ENCODE data around the gene SRC. TPM values are rescaled to one million over a fixed set of nuclear protein-coding genes. Genes with fewer than 3 reads are reported as not detected.
"Not testable (repeated sequence)": the region's sequence is repeated elsewhere in the genome, so short reads cannot be mapped to it uniquely, and the experiment has no call there.

The SRC gene
- total and polyA plus RNA-seq, 7 experiments from 2014 or later, result 0.63 to 26.6 (median 2.9) TPM

DNA sequence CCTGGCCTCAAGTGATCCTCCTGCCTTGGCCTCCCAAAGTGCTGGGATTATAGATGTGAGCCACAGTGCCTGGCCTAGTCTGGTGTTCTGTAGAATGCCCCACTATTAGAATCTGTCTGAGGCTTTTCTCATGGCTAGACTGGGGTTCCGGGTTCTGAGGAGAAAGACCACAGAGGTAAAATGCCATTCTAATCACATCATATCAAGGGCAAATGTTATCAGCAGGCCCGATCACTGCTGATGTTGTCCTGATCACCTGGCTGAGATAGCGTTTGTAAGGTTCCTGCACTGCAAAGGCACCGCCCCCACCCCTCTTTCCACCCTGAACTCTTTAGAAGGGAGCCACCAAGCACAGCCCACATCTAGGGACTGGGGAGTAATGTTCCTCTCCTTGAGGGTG lies 6.7 kb upstream of the SRC start:
- Mint-ChIP-seq H3K4me1 (peaks cover 8 to 40% (median 24%) of the 10 kb centered on the region in 7 donors), H3K27ac (no peak overlapping the region), H3K36me3 (no peaks in the 10 kb centered on the region), H3K9me3 (no peaks in the 10 kb centered on the region), H3K27me3 (no peaks in the 10 kb centered on the region), H3K4me3 (no peak overlapping the region)
- Histone ChIP-seq H3K36me3 (ENCODE audit: control insufficient read depth in 2 of 3, insufficient read depth in 3 of 3, low read length in 3 of 3) (no peaks in the 10 kb centered on the region), H3K27me3 (ENCODE audit: control insufficient read depth in 2 of 2, insufficient read depth in 2 of 2, low read length in 2 of 2) (no peaks in the 10 kb centered on the region), H3K27ac (ENCODE audit: low read depth, low read length) (no peak overlapping the region), H3K9me3 (ENCODE audit: control insufficient read depth in 2 of 3, low read length in 3 of 3) (no peaks in the 10 kb centered on the region), H3K4me1 (ENCODE audit: control insufficient read depth in 2 of 2, insufficient read depth in 2 of 2, low read length in 2 of 2) (no peaks in the 10 kb centered on the region), H3K4me3 (ENCODE audit: low read length) (no peak overlapping the region)
- DNase-seq, result no peak
- CTCF ChIA-PET, result no interaction called here
- intact Hi-C loops (cut with micrococcal nuclease), result no loop called here
- no peak for ATAC-seq
- POLR2A ChIA-PET, result interaction anchor here (0.6 kb wide), 1 partner anchor 240 kb away, joined by 3 read pairs; no protein-coding TSS in a partner anchor

DNA sequence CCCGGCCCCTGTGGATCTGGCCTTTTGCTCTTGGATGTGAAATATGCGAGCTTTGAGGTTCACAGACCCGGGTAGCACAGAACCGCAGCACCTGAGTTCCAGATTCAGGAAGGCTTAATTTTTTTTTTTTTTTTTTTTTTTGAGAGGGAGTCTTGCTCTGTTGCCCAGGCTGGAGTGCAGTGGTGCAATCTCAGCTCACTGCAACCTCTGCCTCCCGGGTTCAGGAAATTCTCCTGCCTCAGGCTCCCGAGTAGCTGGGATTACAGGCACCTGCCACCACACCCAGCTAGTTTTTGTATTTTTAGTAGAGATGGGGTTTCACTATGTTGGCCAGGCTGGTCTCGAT lies 6.2 kb upstream of the SRC start:
- peaks cover 8 to 45% (median 25%) of the 10 kb centered on the region in 7 donors for H3K4me1 Mint-ChIP-seq
- H3K27me3 ChIP-seq (ENCODE audit: control insufficient read depth in 2 of 2, insufficient read depth in 2 of 2, low read length in 2 of 2); POLR2A ChIA-PET; H3K36me3 Mint-ChIP-seq; H3K9me3 Mint-ChIP-seq; H3K36me3 ChIP-seq (ENCODE audit: control insufficient read depth in 2 of 3, insufficient read depth in 3 of 3, low read length in 3 of 3); H3K27ac ChIP-seq (ENCODE audit: low read depth, low read length); H3K4me3 ChIP-seq (ENCODE audit: low read length); H3K27me3 Mint-ChIP-seq; intact Hi-C loops (cut with micrococcal nuclease); H3K9me3 ChIP-seq (ENCODE audit: control insufficient read depth in 2 of 3, low read length in 3 of 3); H3K27ac Mint-ChIP-seq; DNase-seq; ATAC-seq; H3K4me1 ChIP-seq (ENCODE audit: control insufficient read depth in 2 of 2, insufficient read depth in 2 of 2, low read length in 2 of 2); H3K4me3 Mint-ChIP-seq: not testable (repeated sequence)
- CTCF ChIA-PET, result interaction anchor here (0.7 kb wide), 1 partner anchor 193 kb away, joined by 3 read pairs; no protein-coding TSS in a partner anchor

DNA sequence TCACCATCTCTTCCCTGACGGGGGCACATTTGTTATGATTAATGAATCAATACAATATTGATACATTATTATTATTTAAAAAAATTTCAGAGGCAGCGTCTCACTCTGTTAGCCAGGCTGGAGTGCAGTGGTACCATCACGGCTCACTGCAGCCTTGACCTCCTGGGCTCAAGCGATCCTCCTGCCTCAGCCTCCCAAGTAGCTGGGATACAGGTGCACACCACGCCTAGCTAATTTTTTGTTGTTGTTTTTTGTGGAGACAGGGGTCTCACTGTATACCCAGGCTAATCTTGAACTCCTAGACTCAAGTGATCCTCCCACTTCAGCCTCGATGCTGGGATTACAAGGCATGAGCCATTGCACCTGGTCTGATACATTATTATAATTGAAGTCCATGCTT lies 4.9 kb upstream of the SRC start:
- intact Hi-C loops (cut with micrococcal nuclease), result no loop called here
- Mint-ChIP-seq H3K27me3 (peaks cover 0 to 1% (median 0%) of the 10 kb centered on the region in 5 donors), H3K4me3 (no peak overlapping the region), H3K4me1 (peaks cover 3 to 44% (median 23%) of the 10 kb centered on the region in 7 donors), H3K9me3 (no peaks in the 10 kb centered on the region), H3K36me3 (no peaks in the 10 kb centered on the region), H3K27ac (no peak overlapping the region)
- Histone ChIP-seq H3K36me3 (ENCODE audit: control insufficient read depth in 2 of 3, insufficient read depth in 3 of 3, low read length in 3 of 3) (no peaks in the 10 kb centered on the region), H3K9me3 (ENCODE audit: control insufficient read depth in 2 of 3, low read length in 3 of 3) (no peaks in the 10 kb centered on the region), H3K4me1 (ENCODE audit: control insufficient read depth in 2 of 2, insufficient read depth in 2 of 2, low read length in 2 of 2) (peaks cover 0 to 5% of the 10 kb centered on the region in 2 donors), H3K27me3 (ENCODE audit: control insufficient read depth in 2 of 2, insufficient read depth in 2 of 2, low read length in 2 of 2) (no peaks in the 10 kb centered on the region), H3K4me3 (ENCODE audit: low read length) (no peak overlapping the region), H3K27ac (ENCODE audit: low read depth, low read length) (no peak overlapping the region)
- POLR2A ChIA-PET, result no interaction called here
- ATAC-seq (no peak), DNase-seq (no peak)
- CTCF ChIA-PET, result no interaction called here

DNA sequence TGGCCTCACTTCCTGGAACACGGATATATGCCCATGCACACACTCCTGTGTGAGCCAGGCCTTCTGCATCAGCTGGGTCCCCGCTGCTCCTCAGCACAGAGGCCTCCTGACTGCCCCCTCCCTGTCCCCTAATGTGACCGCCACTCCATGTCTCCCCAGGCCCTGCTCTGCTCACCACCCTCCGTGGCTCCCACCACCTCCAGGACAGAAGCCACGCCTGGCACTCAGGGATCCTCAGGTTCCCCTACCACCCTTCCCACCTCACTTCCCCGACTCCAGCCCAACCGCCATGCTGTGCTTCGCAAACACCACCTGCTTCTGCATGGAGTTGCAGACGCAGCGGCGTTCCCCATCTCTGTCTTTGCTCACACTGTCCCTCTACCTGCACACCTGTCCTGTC lies 4.3 kb upstream of the SRC start:
- no peak for ATAC-seq

DNA sequence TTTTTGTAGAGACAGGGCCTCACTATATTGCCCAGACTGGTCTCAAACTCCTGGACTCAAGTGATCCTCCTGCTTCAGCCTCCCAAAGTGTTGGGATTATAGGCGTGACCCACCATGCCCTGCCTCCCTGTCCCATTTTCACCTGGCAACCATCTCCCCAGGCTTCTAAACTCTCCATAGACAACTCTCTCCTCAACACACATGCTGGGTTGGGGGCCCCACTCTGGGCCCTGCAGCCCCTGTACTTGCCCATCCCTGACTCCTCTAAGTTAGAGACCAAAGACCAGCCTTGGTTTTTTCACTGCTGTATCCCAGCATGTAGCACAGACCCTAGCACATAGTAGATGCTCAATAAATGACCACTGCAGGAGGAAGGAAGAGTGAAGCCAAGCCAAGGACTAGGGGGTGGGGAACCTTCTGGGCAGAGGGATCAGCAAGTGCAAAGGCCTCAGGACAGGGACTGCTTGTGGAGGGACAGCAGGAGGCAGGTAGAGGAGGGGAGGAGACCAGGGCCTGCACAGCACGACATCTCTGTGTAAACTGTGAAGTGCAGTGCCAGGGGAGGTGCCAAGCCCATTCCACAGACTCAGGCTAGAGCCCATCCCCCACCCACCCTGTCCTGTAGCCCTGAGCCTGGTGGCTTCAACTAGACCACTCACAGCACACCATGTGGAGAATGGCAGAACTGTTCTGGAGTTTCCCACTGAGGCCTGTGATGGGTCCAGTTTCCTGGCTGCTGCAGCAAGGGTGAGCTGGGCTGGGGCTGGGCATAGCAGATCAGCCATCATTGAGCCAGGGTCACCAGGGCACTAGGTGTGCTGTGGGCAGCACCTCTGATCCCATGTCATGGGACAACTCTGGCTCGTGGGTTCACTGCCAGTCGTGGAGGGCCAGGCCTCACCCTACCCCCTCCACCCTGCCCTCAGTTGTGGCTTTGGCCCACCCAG lies 3.4 kb upstream of the SRC start:
- no peak overlapping the region for H3K27ac Mint-ChIP-seq
- intact Hi-C loops (cut with micrococcal nuclease), result no loop called here
- H3K27me3 Mint-ChIP-seq, result peaks cover 0 to 1% (median 0%) of the 10 kb centered on the region in 5 donors
- ChIA-PET CTCF (no interaction called here), POLR2A (no interaction called here)
- no peaks in the 10 kb centered on the region for H3K36me3 ChIP-seq (ENCODE audit: control insufficient read depth in 2 of 3, insufficient read depth in 3 of 3, low read length in 3 of 3)
- H3K36me3 Mint-ChIP-seq, result no peaks in the 10 kb centered on the region
- no peak for DNase-seq
- H3K27me3 ChIP-seq (ENCODE audit: control insufficient read depth in 2 of 2, insufficient read depth in 2 of 2, low read length in 2 of 2), result no peaks in the 10 kb centered on the region
- no peaks in the 10 kb centered on the region for H3K9me3 Mint-ChIP-seq
- H3K27ac ChIP-seq (ENCODE audit: low read depth, low read length), result no peak overlapping the region
- H3K4me1 Mint-ChIP-seq, result peaks cover 0 to 31% (median 15%) of the 10 kb centered on the region in 7 donors
- H3K4me3 Mint-ChIP-seq, result peak overlapping the region in 1 of 10 donors; percentile 0
- H3K4me3 ChIP-seq (ENCODE audit: low read length), result no peak overlapping the region
- H3K4me1 ChIP-seq (ENCODE audit: control insufficient read depth in 2 of 2, insufficient read depth in 2 of 2, low read length in 2 of 2), result peaks cover 0 to 5% of the 10 kb centered on the region in 2 donors
- H3K9me3 ChIP-seq (ENCODE audit: control insufficient read depth in 2 of 3, low read length in 3 of 3), result no peaks in the 10 kb centered on the region
- ATAC-seq, result no peak

More for the DNA sequence above, 4.3 kb upstream of the SRC start:
- Mint-ChIP-seq H3K4me3 (peak overlapping the region in 1 of 10 donors; percentile 12), H3K9me3 (no peaks in the 10 kb centered on the region), H3K27me3 (peaks cover 0 to 1% (median 0%) of the 10 kb centered on the region in 5 donors), H3K27ac (no peak overlapping the region), H3K36me3 (no peaks in the 10 kb centered on the region), H3K4me1 (peaks cover 0 to 40% (median 18%) of the 10 kb centered on the region in 7 donors)
- no peak overlapping the region for H3K27ac ChIP-seq (ENCODE audit: low read depth, low read length)
- ChIA-PET POLR2A (no interaction called here), CTCF (no interaction called here)
- H3K36me3 ChIP-seq (ENCODE audit: control insufficient read depth in 2 of 3, insufficient read depth in 3 of 3, low read length in 3 of 3), result no peaks in the 10 kb centered on the region
- peaks cover 0 to 5% of the 10 kb centered on the region in 2 donors for H3K4me1 ChIP-seq (ENCODE audit: control insufficient read depth in 2 of 2, insufficient read depth in 2 of 2, low read length in 2 of 2)
- no peak overlapping the region for H3K4me3 ChIP-seq (ENCODE audit: low read length)
- intact Hi-C loops (cut with micrococcal nuclease), result no loop called here
- H3K9me3 ChIP-seq (ENCODE audit: control insufficient read depth in 2 of 3, low read length in 3 of 3), result no peaks in the 10 kb centered on the region
- DNase-seq, result no peak
- H3K27me3 ChIP-seq (ENCODE audit: control insufficient read depth in 2 of 2, insufficient read depth in 2 of 2, low read length in 2 of 2), result no peaks in the 10 kb centered on the region

DNA sequence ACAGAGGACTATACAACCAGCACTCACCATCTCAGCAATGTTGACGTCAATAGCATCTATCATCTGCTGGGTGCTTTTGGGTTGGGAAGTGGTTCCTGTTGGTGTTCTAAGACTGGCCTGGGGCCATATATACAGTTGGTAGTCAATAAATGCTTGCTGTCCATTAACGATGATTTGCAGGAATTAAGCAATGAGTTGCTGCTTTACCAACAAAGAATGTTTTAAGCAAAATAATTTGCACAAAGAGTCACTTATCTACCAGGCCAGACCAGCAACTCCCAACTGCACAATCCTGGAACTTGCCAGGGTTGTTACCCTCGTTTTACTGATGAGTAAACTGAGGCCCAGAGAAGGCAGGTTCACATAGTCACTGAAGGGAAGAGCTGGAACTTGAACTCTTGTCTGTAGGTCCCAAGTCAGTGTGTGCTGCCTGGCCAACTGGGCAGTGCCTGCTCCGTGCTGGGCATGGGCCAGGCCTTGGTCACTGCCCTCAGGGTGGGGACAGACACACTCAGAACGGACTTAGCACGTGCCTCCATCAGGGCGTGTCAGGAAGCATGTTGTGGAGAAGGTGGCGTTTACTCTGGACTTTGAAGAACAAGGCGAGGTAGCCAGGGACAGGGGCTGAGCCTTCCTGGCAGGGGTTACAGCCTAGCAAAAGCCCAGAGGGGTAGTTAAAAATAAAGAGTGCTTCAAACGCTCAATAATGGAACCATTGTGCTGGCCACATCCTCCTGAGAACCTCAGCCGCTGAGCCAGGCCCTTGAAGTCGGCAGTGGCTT lies 2.5 kb upstream of the SRC start:
- Mint-ChIP-seq H3K27ac (peak overlapping the region in 2 of 9 donors; percentile 28 to 29), H3K4me3 (peak overlapping the region in 7 of 10 donors; percentile 7 to 70 (median 25)), H3K27me3 (peaks cover 0 to 1% (median 0%) of the 10 kb centered on the region in 5 donors), H3K36me3 (no peaks in the 10 kb centered on the region), H3K4me1 (peaks cover 0 to 27% (median 13%) of the 10 kb centered on the region in 7 donors), H3K9me3 (no peaks in the 10 kb centered on the region)
- ChIA-PET POLR2A (no interaction called here), CTCF (no interaction called here)
- H3K27ac ChIP-seq (ENCODE audit: low read depth, low read length), result no peak overlapping the region
- H3K4me1 ChIP-seq (ENCODE audit: control insufficient read depth in 2 of 2, insufficient read depth in 2 of 2, low read length in 2 of 2), result peaks cover 0 to 5% of the 10 kb centered on the region in 2 donors
- H3K9me3 ChIP-seq (ENCODE audit: control insufficient read depth in 2 of 3, low read length in 3 of 3), result no peaks in the 10 kb centered on the region
- H3K27me3 ChIP-seq (ENCODE audit: control insufficient read depth in 2 of 2, insufficient read depth in 2 of 2, low read length in 2 of 2), result no peaks in the 10 kb centered on the region
- DNase-seq (no peak), ATAC-seq (no peak)
- H3K4me3 ChIP-seq (ENCODE audit: low read length), result no peak overlapping the region
- intact Hi-C loops (cut with micrococcal nuclease), result no loop called here
- H3K36me3 ChIP-seq (ENCODE audit: control insufficient read depth in 2 of 3, insufficient read depth in 3 of 3, low read length in 3 of 3), result no peaks in the 10 kb centered on the region

Data from naive thymus-derived CD4-positive, alpha-beta T cell (primary cell).